ENCODE data around the gene PSMA3.

Gene PSMA3

DNA sequence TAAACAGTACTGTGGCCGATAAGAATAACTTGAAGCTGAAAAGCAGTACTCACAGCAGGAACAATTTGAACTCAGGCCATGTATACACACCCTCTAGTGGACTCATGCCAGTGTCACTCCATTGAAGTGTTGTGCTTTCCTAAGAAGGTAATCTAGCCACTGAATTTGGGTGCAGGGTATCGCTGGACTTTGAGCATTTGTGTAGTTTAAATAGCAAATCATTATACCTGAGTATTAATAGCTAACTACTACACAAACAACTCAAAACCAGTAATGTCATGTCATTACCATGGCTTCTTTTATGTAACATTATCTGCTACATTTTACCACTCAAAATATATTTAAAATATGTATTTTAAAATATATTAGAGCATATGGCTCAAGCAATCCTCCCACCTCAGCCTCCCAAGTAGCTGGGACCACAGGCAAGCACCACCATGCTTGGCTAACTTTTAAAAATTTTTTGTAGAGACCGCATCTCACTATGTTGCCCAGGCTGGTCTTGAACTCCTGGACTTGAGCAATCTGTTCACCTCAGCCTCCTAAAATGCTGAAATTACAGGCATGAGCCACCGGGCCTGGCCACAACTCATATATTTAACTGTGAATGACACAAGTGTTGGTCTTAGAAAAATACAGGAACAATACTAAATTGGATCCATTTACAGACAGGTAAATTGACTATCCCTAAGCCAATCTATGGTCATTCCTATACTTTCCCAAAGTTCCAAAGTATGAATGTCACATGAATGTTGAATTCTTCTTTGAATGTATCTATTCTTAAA is 28.1 kb downstream of the PSMA3 start:
- DNase-seq (ENCODE audit: low spot score): no peak

DNA sequence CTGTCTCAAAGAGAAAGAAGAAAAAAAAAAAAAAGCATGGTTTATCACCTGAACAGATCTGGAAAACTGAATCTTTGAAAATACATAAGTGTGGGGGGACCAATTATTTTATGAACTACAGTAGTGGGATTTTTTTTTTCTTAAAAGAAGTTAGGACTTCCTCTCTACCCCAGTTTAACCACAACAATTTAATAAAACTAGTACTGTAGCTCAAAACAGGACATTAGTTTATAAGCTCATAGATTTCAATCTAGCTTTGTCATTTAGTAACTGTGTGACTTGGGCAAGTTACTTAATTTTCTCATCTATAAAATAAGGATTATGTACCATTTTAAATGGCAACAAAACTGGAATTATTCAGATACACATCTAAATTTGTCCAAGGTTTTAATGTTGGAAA is 30.2 kb downstream of the PSMA3 start:
- DNase-seq (ENCODE audit: low spot score): no peak

DNA sequence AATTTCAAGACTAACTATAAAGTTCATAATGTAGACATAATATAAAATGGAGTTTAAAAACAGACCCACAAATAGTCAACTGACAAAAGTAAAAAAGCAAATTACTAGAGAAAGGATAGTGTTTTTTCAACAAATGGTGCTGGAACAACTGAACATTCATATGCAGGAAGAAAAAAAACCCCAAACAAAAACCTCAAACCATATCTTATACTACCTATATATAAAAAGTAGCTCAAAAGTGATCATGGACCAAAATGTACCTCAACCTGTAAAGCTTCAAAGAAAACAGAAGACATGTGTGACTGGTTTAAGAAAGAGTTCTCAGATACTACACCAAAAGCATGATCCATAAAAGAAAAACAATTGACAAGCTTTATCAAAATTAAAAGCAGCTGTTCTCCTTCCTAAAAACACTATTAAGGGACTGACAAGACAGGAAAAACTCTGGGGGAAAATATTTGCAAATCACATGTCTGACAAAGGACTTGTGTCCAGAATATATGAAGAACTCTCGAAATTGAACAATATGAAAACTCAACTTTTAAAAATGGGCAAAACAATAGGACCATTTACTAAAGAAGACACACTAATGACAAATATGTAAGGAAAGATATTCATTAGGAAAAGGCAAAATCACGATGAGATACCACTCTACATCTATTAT is 31.0 kb downstream of the PSMA3 start:
- DNase-seq (ENCODE audit: low spot score): no peak

- no peak for DNase-seq (ENCODE audit: low spot score)
These were observed 31.6 kb downstream of the PSMA3 start for GRCh38 chr14:58276208-58276607.

- no peak for DNase-seq (ENCODE audit: low spot score)
These were observed 33.5 kb downstream of the PSMA3 start for GRCh38 chr14:58278177-58278576.

DNA sequence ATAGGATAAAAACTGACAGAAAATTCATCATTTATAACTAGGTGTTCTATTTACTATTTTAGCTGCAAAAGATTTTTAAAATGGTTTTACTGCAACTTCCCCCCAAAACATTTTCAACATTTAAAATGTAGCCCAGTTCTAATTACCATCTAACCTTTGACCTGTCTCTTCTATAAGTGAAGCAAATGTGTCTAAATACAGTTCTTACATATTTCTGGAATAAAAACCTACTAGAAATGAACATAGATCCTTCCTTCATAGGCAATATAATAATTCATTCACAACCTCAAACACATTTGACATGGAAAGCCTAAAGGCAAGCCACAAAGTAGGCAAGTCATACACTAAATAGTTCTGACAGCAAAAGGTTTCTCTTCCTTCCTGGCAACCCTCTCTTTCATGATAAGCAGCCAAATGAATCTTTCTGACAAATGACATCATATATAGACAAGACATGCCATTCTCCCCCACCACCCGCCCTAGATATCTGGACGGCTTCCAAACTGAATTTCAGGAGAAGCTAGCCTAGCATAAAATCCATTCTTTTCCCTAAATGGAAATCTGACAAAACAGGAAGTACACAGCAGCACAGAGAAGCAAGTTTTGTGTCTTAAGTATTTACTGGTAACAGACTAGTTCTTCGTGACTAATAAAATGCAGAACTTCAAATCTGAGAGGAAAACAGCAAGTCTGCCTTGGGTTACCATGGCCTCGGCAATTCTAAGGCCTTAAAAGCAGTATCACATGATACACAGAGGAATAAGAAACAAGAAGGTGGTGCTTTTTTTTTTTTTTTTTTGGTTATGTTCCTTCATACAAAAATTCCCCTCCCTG is 36.5 kb downstream of the PSMA3 start:
- DNase-seq (ENCODE audit: low spot score): peak; percentile 97

GRCh38 chr14:58281969-58282368 is 37.3 kb downstream of the PSMA3 start:
- DNase-seq (ENCODE audit: low spot score): no peak

DNA sequence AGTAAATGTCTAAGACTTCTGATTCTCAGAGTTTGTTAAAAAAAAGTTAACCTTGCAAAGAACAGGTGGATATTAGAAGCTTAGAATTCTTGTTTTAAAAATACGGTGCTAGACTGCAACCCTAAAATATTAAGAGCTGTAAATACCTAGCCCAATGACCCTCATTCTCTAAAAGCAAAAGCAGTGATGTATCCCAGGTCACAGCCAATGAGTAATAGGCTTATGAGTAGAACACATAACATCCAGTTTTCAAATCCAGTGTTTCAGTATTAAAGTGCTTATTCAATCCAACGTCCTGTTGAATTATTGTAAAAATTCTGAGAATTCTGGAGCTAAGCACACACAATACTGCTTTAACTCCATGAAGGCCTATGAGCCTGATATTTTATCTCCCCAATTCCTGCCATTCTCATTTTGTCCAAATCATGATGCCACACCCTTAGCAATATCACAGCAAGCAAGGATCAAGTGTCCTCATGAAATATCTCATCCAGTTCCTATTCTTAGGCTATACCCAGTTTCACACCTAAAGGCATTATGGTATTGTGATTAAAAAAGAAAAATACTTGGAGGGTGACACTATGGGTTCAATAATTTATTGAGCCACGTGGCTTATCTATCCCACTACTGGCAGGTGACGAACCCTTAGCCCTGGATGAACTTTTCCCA is 38.4 kb downstream of the PSMA3 start:
- DNase-seq (ENCODE audit: low spot score): no peak

GRCh38 chr14:58283730-58284129 is 39.1 kb downstream of the PSMA3 start:
- no peak for DNase-seq (ENCODE audit: low spot score)

- DNase-seq (ENCODE audit: low spot score): no peak
These were observed 40.5 kb downstream of the PSMA3 start for GRCh38 chr14:58285132-58285531.

DNA sequence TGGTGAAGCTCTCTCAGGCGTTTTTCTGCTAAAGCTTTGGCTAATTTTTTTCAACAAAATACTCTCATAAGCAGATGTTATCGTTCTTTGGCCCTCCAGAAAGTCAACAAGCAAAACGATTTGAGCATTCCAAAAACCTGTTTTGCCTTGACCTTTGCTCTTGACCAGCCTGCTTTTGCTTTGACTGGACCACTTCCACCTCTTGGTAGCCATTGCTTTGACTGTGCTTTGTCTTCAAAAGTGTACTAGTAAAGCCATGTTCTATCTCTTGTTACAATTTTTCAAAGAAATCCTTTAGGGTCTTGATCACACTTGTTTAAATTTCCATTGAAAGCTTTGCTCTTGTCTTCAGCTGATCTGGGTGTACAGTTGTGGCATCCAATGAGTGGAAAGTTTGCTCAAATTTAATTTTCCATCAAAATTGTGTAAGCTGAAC is 43.0 kb downstream of the PSMA3 start:
- DNase-seq (ENCODE audit: low spot score): no peak

DNA sequence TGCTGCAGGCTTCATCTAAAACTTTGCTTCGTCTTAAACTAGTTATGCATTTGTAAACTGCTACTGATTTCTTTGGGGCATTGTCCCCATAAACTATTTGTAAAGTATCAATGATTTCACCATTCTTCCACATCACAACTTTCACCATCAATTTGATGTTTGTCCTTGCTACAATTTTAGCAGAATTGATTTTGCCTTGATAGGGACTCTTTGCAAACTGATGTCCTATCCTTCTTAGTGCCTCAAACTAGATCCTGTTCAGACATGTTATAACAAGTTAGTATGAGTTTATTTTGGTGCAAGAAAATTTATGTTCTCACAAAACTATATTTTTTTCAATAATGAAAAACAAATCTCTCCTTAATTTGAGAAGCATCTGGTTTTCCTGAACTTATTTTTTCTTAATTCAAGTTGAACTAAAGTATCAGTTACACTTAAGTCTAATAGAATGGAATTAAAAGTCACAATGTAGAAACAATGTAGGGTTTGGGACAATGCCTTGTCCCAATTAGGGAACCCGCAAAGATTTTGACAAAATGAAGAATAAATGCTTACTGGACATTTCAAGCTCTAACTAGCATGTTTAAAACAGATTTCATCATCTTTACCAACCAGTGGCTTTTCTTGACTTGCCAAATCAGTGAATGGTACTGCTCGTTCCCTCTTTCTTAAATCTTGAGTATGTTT is 43.6 kb downstream of the PSMA3 start:
- no peak for DNase-seq (ENCODE audit: low spot score)

GRCh38 chr14:58291646-58292045 is 47.0 kb downstream of the PSMA3 start:
- no peak for DNase-seq (ENCODE audit: low spot score)

DNA sequence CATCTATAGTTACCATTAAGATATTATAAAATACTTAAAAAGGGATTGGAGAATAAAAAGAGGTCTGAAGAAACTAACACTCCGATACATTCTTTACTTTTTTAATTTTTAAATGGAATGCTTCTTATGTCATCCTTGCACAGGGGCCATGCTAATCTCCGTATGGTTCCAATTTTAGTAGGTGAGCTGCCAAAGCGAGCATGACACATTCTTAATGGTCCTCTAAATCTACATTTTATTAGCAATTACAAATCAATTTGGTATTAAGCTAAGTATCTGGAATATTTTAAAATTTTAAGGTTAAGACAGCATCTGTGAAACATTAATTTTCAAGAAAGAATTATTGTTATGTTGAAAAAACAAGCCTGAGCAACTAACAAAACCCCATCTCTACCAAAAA is 47.5 kb downstream of the PSMA3 start:
- no peak for DNase-seq (ENCODE audit: low spot score)

DNA sequence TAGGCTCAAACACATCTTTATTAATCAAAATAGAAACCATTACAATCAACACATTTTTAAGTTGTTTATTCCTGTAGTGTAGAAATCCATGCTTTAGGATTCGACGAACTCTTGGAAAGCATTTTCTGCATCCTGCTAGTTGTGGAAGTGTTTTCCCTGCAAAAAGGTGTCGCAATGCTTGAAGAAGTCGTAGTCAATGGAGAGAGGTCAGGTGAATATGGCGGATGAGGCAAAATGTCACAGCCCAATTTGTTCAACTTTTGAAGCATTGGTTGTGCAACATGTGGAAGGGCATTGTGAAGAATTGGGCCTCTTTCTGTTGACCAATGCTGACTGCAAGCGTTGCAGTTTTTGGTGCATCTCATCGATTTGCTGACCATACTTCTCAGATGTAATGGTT is 49.6 kb downstream of the PSMA3 start:
- no peak for DNase-seq (ENCODE audit: low spot score)

- DNase-seq (ENCODE audit: low spot score): no peak
These were observed 52.1 kb downstream of the PSMA3 start for GRCh38 chr14:58296726-58297125.

DNA sequence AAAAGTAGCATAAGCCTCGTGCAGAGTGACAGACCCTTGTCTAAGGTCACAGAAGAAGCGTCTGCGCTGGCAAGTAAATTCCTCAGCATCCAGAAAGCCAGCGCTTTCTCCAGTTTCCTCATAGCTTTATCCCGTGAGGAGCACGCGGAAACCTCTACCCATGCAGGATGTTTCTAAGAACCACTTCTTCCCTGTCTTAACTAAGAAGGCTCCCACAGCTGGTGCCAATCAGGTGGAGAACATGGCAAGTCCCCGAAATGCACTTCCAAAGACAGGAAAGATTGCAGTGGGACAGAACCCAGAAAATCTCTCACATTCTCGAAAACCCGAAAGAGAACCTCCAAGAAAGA is 52.7 kb downstream of the PSMA3 start:
- no peak for DNase-seq (ENCODE audit: low spot score)

DNA sequence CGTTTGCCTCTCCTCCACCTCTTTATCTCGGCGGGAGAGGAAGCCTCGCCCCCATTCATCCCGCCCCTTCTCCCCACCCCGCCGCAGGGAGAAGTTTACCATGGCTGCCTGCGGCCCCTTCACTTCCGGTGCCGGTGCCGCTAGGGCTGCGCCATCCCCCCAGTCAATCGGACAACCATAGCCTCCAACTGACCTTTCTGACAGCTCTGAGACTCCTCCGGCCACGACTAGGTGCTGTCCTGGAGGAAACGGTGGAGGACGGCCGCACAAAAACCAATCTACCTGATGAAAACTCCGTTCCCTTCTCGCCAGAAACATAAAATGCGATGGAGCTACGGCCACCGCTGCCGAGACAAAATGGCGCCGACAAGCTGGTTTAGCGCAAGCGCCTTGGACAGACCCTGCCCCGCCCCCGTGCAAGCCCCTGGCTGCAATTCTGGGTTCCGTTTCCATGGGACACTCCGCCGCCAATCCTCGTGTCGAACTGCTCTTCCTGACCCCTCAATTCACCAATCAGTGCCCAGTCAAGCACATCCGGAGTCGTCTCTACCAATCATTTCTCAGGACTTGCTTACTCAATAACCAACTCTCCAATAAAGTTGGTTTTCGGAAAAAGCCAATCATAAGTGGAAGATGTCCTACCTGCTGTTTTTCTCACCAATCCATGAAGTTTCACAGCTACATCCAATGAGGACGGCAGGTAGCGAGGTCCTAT is 53.3 kb downstream of the PSMA3 start:
- peak; percentile 99 for DNase-seq (ENCODE audit: low spot score)

GRCh38 chr14:58298477-58299400 is 54.1 kb downstream of the PSMA3 start, which contains the start of gene ARID4A:
ARID4A (plus strand) TSS chr14:58298555; CDS start chr14:58299855, 1,300 bp downstream.
- DNase-seq (ENCODE audit: low spot score): no peak

Data from COLO829 (cell line).